ENCODE measurements around the gene ARID1B. TPM values are rescaled to one million over a fixed set of nuclear protein-coding genes. Genes with fewer than 3 reads are reported as not detected.

The ARID1B gene
- total and polyA plus RNA-seq, 2 of the 4 experiments (the other 2 are of a cell fraction), result 14.5 to 20.1 TPM

GRCh38 chr6:156857573-156857972, 80.4 kb downstream of the ARID1B start:
- peaks cover 20% of the 10 kb centered on the region for H3K9me1 ChIP-seq (ENCODE audit: insufficient read depth, low read length)
- BruUV-seq (replicated peaks), result no TSS peak
- no peak overlapping the region for H3K4me3 ChIP-seq (ENCODE audit: insufficient read depth, low read depth, low read length)
- H3K23ac ChIP-seq (ENCODE audit: low read depth, low read length), result no peak overlapping the region
- H3K18ac ChIP-seq (ENCODE audit: low read depth, low read length), result no peak overlapping the region
- H2BK20ac ChIP-seq (ENCODE audit: low read depth, low read length), result no peak overlapping the region
- H3K9me3 ChIP-seq (ENCODE audit: control insufficient read depth, insufficient read depth, low read length), result no peaks in the 10 kb centered on the region
- TF ChIP-seq RFX5 (IDR thresholded peaks at IDR 0.05; ENCODE audit: low read depth, low read length) (no peak), CEBPB (IDR thresholded peaks at IDR 0.05; ENCODE audit: low read depth, low read length) (peak; percentile 69), MAZ (IDR thresholded peaks at IDR 0.05; ENCODE audit: borderline replicate concordance, low read depth, low read length) (no peak), MXI1 (IDR thresholded peaks at IDR 0.05; ENCODE audit: borderline replicate concordance, low read depth, low read length) (no peak)
- no peak overlapping the region for H3K14ac ChIP-seq (replicated peaks; ENCODE audit: low read depth, low read length)
- no peak overlapping the region for H2AK5ac ChIP-seq (ENCODE audit: low read depth, low read length)
- ATAC-seq (ENCODE audit: low read depth), result peak; percentile 42; the same call in 1 of the 2 replicates
- CTCF ChIA-PET, result interaction anchor here (1.0 kb wide), 1 partner anchor 9 kb away, joined by 5 read pairs; no protein-coding TSS in a partner anchor
- peaks cover 35 to 79% of the 10 kb centered on the region in 2 experiments for H3K79me1 ChIP-seq (ENCODE audit: low read depth in 1 of 2, low read length in 2 of 2)
- no peak overlapping the region for H2AK9ac ChIP-seq (replicated peaks; ENCODE audit: low read depth, low read length, poor library complexity)
- WGBS, 2 experiments (ENCODE audit: extremely low coverage in 2 of 2, insufficient read length in 1 of 2), result no CpG with 5 or more reads among the region's 2 CpGs
- H2AFZ ChIP-seq (replicated peaks; ENCODE audit: low read length, poor library complexity), result no peak overlapping the region
- 0 out of 2 replicates have a peak, but pooled peaks cover 2% of the 10 kb centered on the region for H3K4me1 ChIP-seq (ENCODE audit: control insufficient read depth, insufficient read depth, low read length)
- no peak overlapping the region for H4K91ac ChIP-seq (ENCODE audit: insufficient read depth, low read depth, low read length)
- POLR2A ChIA-PET (ENCODE audit: unreplicated experiment), result no interaction called here
- dilution Hi-C loops (cut with HindIII; ENCODE audit: low sequenced_read_pairs, unreplicated experiment), result no loop called here
- H3K27me3 ChIP-seq (ENCODE audit: control insufficient read depth, insufficient read depth, low read length), result no peaks in the 10 kb centered on the region
- intact Hi-C loops (cut with micrococcal nuclease), result no loop called here
- H3K36me3 ChIP-seq (ENCODE audit: control insufficient read depth, insufficient read depth, low read length), result no peaks in the 10 kb centered on the region
- no peak overlapping the region for H2BK120ac ChIP-seq (ENCODE audit: low read depth, low read length)
- H3K27ac ChIP-seq (ENCODE audit: insufficient read depth, low read length), result no peak overlapping the region
- no peak overlapping the region for H2BK15ac ChIP-seq (ENCODE audit: low read depth, low read length)
- H3K4me2 ChIP-seq (ENCODE audit: low read depth, low read length), result no peak overlapping the region
- no peak overlapping the region for H4K5ac ChIP-seq (ENCODE audit: low read depth, low read length)
- H3K56ac ChIP-seq (ENCODE audit: extremely low read depth, insufficient read depth, low read length), result no peak overlapping the region
- no peak overlapping the region for H4K8ac ChIP-seq (ENCODE audit: low read depth in 2 of 2, low read length in 2 of 2)
- peak; percentile 64 for DNase-seq
- no peak overlapping the region for H3K4ac ChIP-seq (ENCODE audit: low read depth, low read length)
- no peak overlapping the region for H2BK5ac ChIP-seq (ENCODE audit: low read depth, low read length, poor library complexity, severe bottlenecking)
- H4K20me1 ChIP-seq (ENCODE audit: insufficient read depth, low read length), result peaks cover 73% of the 10 kb centered on the region
- H3K9ac ChIP-seq (ENCODE audit: low read depth, low read length), result no peak overlapping the region
- in situ Hi-C loops (cut with MboI; ENCODE audit: low sequenced_read_pairs), result no loop called here

All from IMR-90 (cell line).